Tibial artery (tissue), 4 donors: ENCODE results near the gene KLF16.
"Not testable (repeated sequence)": the region's sequence is repeated elsewhere in the genome, so short reads cannot be mapped to it uniquely, and the experiment has no call there.

Source experiments
- DNase-seq, 2 donors: peaks; one replicate each; pipeline ENCODE4 v3.0.0-alpha.2; 2019
- H3K27ac ChIP-seq, 2 donors: fragments of 200-600 bp; sonication (generic) in 1 of 2; 1 replicate in 1 of 2; 2 replicates in 1 of 2; pipeline ENCODE4 v1.5.1; 2018 to 2019; ENCODE audit warnings: mild to moderate bottlenecking in 1 of 2
- H3K27me3 ChIP-seq, 2 donors: fragments of 200-600 bp; sonication (generic) in 1 of 2; one replicate each; pipeline versions ENCODE4 v1.5.1 to v1.6.0; 2016 to 2019
- H3K36me3 ChIP-seq, 3 donors: fragments of 200-600 bp; sonication (generic) in 2 of 3; one replicate each; pipeline ENCODE4 v1.5.1; 2016 to 2019; ENCODE audit warnings: mild to moderate bottlenecking in 2 of 3
- H3K4me1 ChIP-seq, 4 donors: fragments of 200-600 bp; sonication (generic) in 2 of 4; 1 replicate in 3 of 4; 2 replicates in 1 of 4; pipeline ENCODE4 v1.5.1; 2016 to 2019
- H3K4me3 ChIP-seq, 2 donors: fragments of 200-600 bp; sonication (generic) in 1 of 2; 1 replicate in 1 of 2; 2 replicates in 1 of 2; pipeline ENCODE4 v1.5.1; 2018 to 2019; ENCODE audit warnings: mild to moderate bottlenecking in 2 of 2
- H3K9me3 ChIP-seq, 3 donors: fragments of 200-600 bp; sonication (generic) in 1 of 3; one replicate each; pipeline ENCODE4 v1.5.1; 2016 to 2019
- intact Hi-C: fragments of 100-400 bp; cut with DNase I; formaldehyde crosslinking; loops from one replicate; pipeline ENCODE4 v1.15.0; 2023; ENCODE audit warnings: low total_unique reads
- TF ChIP-seq, protein P1 (sequence below), 2 experiments: fragments of 200-600 bp in 1 of 2; fragments of 450-650 bp in 1 of 2; IDR thresholded peaks; one replicate each; pipeline ENCODE4 v1.5.1; 2017 to 2019; ENCODE audit warnings: antibody characterized with exemption in 2 of 2, mild to moderate bottlenecking in 1 of 2, moderate library complexity in 1 of 2

KLF16 gene

DNA sequence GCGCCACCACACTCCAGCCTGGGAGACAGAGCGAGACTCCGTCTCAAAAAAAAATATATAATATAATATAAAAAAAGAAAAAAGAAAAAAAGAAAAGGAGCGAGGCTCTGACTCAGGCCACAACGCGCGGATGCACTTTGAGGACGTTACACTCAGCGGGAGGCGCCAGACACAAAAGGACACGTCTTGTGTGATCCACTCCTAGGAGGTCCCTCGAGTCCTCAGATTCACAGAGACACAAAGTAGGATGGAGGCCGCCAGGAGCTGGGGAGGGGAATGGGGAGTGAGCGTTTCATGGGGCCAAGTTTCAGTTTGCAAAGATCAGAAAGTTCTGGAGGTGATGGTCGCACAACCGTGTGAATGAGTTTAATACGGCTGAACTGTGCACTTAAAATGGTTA is 30.4 kb upstream of the KLF16 start:
- intact Hi-C loops, result no loop called here
- H3K27ac ChIP-seq, result no peak overlapping the region
- H3K9me3 ChIP-seq, result no peaks in the 10 kb centered on the region
- no peak overlapping the region for H3K4me3 ChIP-seq
- H3K36me3 ChIP-seq, result no peaks in the 10 kb centered on the region
- no peaks in the 10 kb centered on the region for H3K27me3 ChIP-seq
- DNase-seq, result no peak
- H3K4me1 ChIP-seq, result peaks cover 0 to 12% (median 3%) of the 10 kb centered on the region in 4 donors
- TF ChIP-seq, protein P1, sequence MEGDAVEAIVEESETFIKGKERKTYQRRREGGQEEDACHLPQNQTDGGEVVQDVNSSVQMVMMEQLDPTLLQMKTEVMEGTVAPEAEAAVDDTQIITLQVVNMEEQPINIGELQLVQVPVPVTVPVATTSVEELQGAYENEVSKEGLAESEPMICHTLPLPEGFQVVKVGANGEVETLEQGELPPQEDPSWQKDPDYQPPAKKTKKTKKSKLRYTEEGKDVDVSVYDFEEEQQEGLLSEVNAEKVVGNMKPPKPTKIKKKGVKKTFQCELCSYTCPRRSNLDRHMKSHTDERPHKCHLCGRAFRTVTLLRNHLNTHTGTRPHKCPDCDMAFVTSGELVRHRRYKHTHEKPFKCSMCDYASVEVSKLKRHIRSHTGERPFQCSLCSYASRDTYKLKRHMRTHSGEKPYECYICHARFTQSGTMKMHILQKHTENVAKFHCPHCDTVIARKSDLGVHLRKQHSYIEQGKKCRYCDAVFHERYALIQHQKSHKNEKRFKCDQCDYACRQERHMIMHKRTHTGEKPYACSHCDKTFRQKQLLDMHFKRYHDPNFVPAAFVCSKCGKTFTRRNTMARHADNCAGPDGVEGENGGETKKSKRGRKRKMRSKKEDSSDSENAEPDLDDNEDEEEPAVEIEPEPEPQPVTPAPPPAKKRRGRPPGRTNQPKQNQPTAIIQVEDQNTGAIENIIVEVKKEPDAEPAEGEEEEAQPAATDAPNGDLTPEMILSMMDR (IDR thresholded peaks at IDR 0.05), result no peak

DNA sequence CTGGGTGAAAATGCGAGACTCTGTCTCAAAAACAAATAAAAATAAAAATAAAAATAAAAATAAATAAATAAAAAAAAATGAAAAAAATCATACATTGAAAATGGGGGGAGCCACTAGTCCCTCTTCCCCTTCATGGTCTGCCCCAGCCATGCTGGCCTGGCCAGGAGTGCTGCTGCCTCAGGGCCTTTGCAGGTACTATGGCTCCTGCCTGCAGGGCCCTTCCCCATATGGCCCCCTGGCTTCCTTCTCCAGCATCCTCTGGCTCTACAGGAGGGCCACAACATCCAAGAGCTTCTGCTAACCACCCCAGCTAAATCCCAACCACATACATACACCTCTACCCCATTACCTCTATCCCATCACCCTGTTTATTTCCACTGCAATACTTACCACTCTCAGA is 26.5 kb upstream of the KLF16 start:
- intact Hi-C loops, result no loop called here
- TF ChIP-seq, protein P1 (IDR thresholded peaks at IDR 0.05), result no peak
- H3K27me3 ChIP-seq, result no peaks in the 10 kb centered on the region
- no peaks in the 10 kb centered on the region for H3K9me3 ChIP-seq
- peaks cover 0 to 7% (median 2%) of the 10 kb centered on the region in 4 donors for H3K4me1 ChIP-seq
- H3K27ac ChIP-seq, result no peak overlapping the region
- no peak overlapping the region for H3K4me3 ChIP-seq
- DNase-seq, result no peak
- H3K36me3 ChIP-seq, result no peaks in the 10 kb centered on the region

DNA sequence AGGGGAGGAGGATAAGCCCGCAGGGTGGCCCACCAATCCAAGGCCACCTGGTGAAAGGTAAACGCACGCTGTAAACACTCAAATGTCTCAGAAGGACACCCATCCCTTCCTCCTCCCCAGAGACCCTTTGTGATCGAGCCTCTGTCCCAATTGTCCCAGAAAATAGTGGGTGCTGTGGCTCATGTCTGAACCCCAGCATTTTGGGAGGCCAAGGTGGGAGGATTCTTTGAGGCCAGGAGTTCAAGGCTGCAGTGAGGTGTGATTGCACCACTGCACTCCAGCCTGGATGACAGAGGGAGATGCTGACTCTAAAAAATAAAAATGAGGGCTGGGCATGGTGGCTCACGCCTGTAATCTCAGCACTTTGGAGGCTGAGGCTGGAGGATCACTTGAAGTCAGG is 25.0 kb upstream of the KLF16 start:
- Histone ChIP-seq H3K4me3 (no peak overlapping the region), H3K9me3 (no peaks in the 10 kb centered on the region), H3K36me3 (no peaks in the 10 kb centered on the region), H3K4me1 (peaks cover 0 to 21% (median 15%) of the 10 kb centered on the region in 4 donors), H3K27ac (no peak overlapping the region), H3K27me3 (no peaks in the 10 kb centered on the region)
- intact Hi-C loops, result no loop called here
- DNase-seq, result no peak
- TF ChIP-seq, protein P1 (IDR thresholded peaks at IDR 0.05), result no peak

DNA sequence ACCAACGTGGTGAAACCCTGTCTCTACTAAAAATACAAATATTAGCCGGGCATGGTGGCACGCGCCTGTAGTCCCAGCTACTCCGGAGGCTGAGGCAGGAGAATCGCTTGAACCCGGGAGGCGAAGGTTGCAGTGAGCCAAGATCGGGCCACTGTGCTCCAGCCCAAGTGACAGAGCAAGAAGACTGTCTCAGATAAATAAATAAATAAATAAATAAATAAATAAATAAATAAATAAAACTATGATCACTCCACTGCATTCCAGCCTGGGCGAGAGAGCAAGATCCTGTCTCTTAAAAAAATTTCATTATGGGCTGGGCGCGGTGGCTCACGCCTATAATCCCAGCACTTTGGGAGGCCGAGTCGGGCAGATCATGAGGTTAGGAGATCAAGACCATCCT is 23.0 kb upstream of the KLF16 start:
- H3K27me3 ChIP-seq, H3K4me3 ChIP-seq, DNase-seq, intact Hi-C loops, H3K27ac ChIP-seq, H3K9me3 ChIP-seq, H3K36me3 ChIP-seq: not testable (repeated sequence)
- H3K4me1 ChIP-seq, result peaks cover 0 to 39% (median 31%) of the 10 kb centered on the region in 4 donors

DNA sequence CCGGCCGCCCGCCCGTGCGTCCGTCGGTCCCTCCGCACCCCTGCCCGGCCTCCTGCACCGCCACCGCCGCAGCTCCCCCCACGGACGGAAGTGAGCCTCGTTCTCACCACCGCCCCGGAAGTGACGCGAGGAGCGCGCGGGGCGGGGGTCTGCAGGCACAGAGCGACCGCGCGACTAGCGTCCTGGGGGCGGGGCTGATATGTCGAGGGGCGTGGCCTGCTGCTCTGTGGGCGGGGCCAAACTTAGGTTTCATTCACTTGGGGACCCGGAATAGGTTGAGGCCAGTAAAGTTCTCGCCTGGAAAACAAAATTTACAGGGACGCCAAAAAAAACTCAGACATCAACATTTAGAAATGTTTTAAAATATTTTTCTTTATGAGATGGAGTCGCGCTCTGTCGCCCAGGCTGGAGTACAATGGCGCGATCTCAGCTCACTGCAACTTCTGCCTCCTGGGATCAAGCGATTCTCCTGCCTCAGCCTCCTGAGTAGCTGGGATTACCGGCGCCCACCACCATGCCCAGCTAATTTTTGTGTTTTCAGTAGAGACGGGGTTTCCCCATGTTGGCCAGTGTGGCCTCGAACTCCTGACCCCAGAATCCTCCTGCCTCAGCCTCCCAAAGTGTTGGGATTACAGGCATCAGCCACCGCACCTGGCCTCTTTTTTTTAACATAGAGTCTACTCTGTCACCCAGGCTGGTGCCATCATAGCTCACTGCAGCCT is 22.2 kb upstream of the KLF16 start, which contains the start of gene ABHD17A:
TSS of gene ABHD17A (minus strand) at position 99 of the 722 bp plus-strand sequence. CDS start 3,930 bp downstream, outside the sequence.
- H3K9me3 ChIP-seq, intact Hi-C loops, H3K27me3 ChIP-seq, H3K36me3 ChIP-seq: not testable (repeated sequence)
- peak within 1 kb of the TSS; percentile 79 for H3K27ac ChIP-seq
- DNase-seq, result peak; percentile 91 to 96
- peak within 1 kb of the TSS; percentile 84 to 94 for H3K4me3 ChIP-seq
- peaks cover 0 to 45% (median 36%) of the 10 kb centered on the region in 4 donors for H3K4me1 ChIP-seq

DNA sequence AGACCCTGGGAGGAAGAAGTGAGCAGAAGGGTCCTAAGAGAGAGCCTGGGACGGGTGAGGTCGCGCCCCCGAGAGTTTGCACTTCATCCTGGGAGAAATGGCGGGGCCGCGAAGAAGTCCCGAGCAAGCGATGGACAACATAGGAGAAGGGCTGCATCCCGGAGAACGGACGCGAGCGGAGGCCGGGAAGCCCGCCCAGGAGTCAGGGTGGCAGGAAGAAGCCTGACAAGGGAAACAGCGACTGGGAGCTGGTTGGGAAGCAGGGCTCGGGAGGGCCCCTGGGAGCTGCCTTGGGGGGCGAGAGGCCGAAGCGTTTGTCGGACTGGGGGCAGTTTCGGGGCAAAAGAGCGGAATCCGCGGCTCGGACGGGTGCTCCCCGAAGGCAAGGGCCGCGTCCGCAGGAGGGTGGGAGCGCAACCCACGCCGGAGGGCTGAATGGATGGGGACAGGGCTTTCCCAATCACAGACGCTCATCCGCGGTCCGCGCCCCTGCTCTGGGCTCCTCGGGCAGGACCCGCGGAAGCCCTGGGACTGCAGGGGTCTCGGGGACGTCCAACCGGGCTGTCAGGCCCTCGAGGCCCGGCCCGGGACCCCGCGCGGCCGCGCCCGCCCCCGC is 21.4 kb upstream of the KLF16 start:
- no peaks in the 10 kb centered on the region for H3K9me3 ChIP-seq
- H3K4me3 ChIP-seq, result peak overlapping the region; percentile 84 to 94
- H3K36me3 ChIP-seq, result peaks cover 0 to 13% (median 0%) of the 10 kb centered on the region in 3 donors
- TF ChIP-seq, protein P1 (IDR thresholded peaks at IDR 0.05), result no peak
- no peaks in the 10 kb centered on the region for H3K27me3 ChIP-seq
- peak overlapping the region; percentile 79 for H3K27ac ChIP-seq
- peak in 1 of 2 donors; percentile 70 for DNase-seq
- intact Hi-C loops, result no loop called here
- H3K4me1 ChIP-seq, result peaks cover 0 to 51% (median 36%) of the 10 kb centered on the region in 4 donors
